HCT116 (cell line): ENCODE results near the gene PIN1. TPM values are rescaled to one million over a fixed set of nuclear protein-coding genes. Genes with fewer than 3 reads are reported as not detected.

Experiments
- ATAC-seq: fragments of 200-7000 bp; cut with Tn5 transposase; 2 replicates; pipeline ENCODE4 v1.9.1; 2020; ENCODE audit warnings: mild to moderate bottlenecking, moderate library complexity
- BruUV-seq: library from RNA; stranded (reverse); fragments of 400-500 nt; replicated peaks from 2 replicates; lab custom pipeline; 2021; lab: Mats Ljungman, UMichigan
- CTCF ChIA-PET: fragments of 300-600 bp; sonication (Branson Sonifier 250); formaldehyde crosslinking; loops from one replicate; lab custom pipeline; 2021; ENCODE audit warnings: antibody characterized with exemption; lab: Charles Lee
- POLR2A ChIA-PET: fragments of 300-600, 350-600 bp; sonication (Branson Sonifier 250); formaldehyde crosslinking; loops from one replicate; lab custom pipeline; 2021; ENCODE audit warnings: antibody characterized with exemption; lab: Charles Lee
- RAD21 ChIA-PET, 2 experiments: fragments of 300-600 bp; sonication (Branson Sonifier 250); formaldehyde crosslinking; loops; one replicate each; lab custom pipeline; 2023; ENCODE audit warnings: low total read pairs in 2 of 2; ENCODE audit not compliant: uncharacterized antibody in 2 of 2, unreplicated experiment in 2 of 2, low non-redundant PET in 1 of 2; lab: Charles Lee
- DNase-seq: peaks from one replicate; pipeline ENCODE4 v3.0.0-alpha.2; 2010; ENCODE audit warnings: low read depth, low spot score
- H2AFZ ChIP-seq: fragments of 200-600 bp; shearing (Covaris generic), sonication (generic); 2 replicates; pipeline ENCODE4 v1.6.1; 2017; ENCODE audit warnings: low read depth, mixed run types, mixed read lengths, antibody characterized with exemption, low read length; ENCODE audit not compliant: poor library complexity, severe bottlenecking
- H3K27ac ChIP-seq: 2 replicates; pipeline ENCODE4 v1.5.1; 2012; ENCODE audit warnings: low read depth, low read length
- H3K27me3 ChIP-seq: fragments of 200-600 bp; sonication (generic); 2 replicates; pipeline ENCODE4 v1.6.1; 2016; ENCODE audit warnings: mixed run types, low read length, mixed read lengths; ENCODE audit not compliant: insufficient read depth
- H3K36me3 ChIP-seq, 2 experiments: fragments of 200-500 bp in 1 of 2; fragments of 200-600 bp in 1 of 2; sonication (Bioruptor generic) in 1 of 2; sonication (generic) in 1 of 2; 2 replicates each; pipeline versions ENCODE4 v1.5.1 to v1.6.1; 2014 to 2016; ENCODE audit warnings: low read length in 2 of 2, inconsistent platforms in 1 of 2, mixed read lengths in 1 of 2, mixed run types in 1 of 2; ENCODE audit not compliant: insufficient read depth in 2 of 2, control insufficient read depth in 1 of 2
- H3K4me1 ChIP-seq, 2 experiments: fragments of 200-600 bp in 1 of 2; sonication (generic) in 1 of 2; 2 replicates each; pipeline versions ENCODE4 v1.5.1 to v1.6.1; 2012 to 2017; ENCODE audit warnings: low read length in 2 of 2, inconsistent platforms in 1 of 2, mild to moderate bottlenecking in 1 of 2, mixed read lengths in 1 of 2, mixed run types in 1 of 2, moderate library complexity in 1 of 2; ENCODE audit not compliant: insufficient read depth in 2 of 2, control insufficient read depth in 1 of 2
- H3K4me2 ChIP-seq: fragments of 200-600 bp; sonication (generic); 2 replicates; pipeline ENCODE4 v1.6.1; 2017; ENCODE audit warnings: mixed run types, low read length, mixed read lengths
- H3K4me3 ChIP-seq, 2 experiments: fragments of 200-600 bp in 1 of 2; sonication (generic) in 1 of 2; replicated peaks in 1 of 2; 2 replicates each; pipeline ENCODE4 v1.5.1; 2011 to 2016; ENCODE audit warnings: low read length in 2 of 2, control low read depth in 1 of 2, low read depth in 1 of 2, mild to moderate bottlenecking in 1 of 2, mixed read lengths in 1 of 2, mixed run types in 1 of 2
- H3K79me2 ChIP-seq: fragments of 200-600 bp; sonication (generic); 2 replicates; pipeline ENCODE4 v1.6.1; 2017; ENCODE audit warnings: mild to moderate bottlenecking, mixed run types, low read length, moderate library complexity, mixed read lengths; ENCODE audit not compliant: insufficient read depth
- H3K9ac ChIP-seq: fragments of 200-600 bp; sonication (generic); 2 replicates; pipeline ENCODE4 v1.6.1; 2016; ENCODE audit warnings: low read length, mixed read lengths
- H3K9me2 ChIP-seq: fragments of 200-600 bp; sonication (generic), shearing (Covaris generic); 2 replicates; pipeline ENCODE4 v1.6.1; 2017; ENCODE audit warnings: mixed run types, mild to moderate bottlenecking, moderate library complexity; ENCODE audit not compliant: insufficient read depth
- H3K9me3 ChIP-seq, 2 experiments: fragments of 200-500 bp in 1 of 2; fragments of 200-600 bp in 1 of 2; sonication (Bioruptor generic) in 1 of 2; sonication (generic) in 1 of 2; 2 replicates each; pipeline ENCODE4 v1.6.1; 2014 to 2017; ENCODE audit warnings: low read length in 2 of 2, mixed read lengths in 2 of 2, inconsistent platforms in 1 of 2, low read depth in 1 of 2, mild to moderate bottlenecking in 1 of 2, mixed run types in 1 of 2, moderate library complexity in 1 of 2; ENCODE audit not compliant: control insufficient read depth in 1 of 2, insufficient read depth in 1 of 2
- H4K20me1 ChIP-seq: fragments of 200-600 bp; sonication (generic), shearing (Covaris generic); 2 replicates; pipeline ENCODE4 v1.6.1; 2017; ENCODE audit warnings: mixed run types, mild to moderate bottlenecking, moderate library complexity; ENCODE audit not compliant: insufficient read depth
- CBX3 ChIP-seq: IDR thresholded peaks from 2 replicates; pipeline ENCODE4 v1.6.1; 2012; ENCODE audit warnings: low read depth
- EGR1 ChIP-seq: IDR thresholded peaks from 2 replicates; pipeline ENCODE4 v1.6.1; 2012; ENCODE audit warnings: low read depth
- EZH2phosphoT487 ChIP-seq: fragments of 200-600 bp; IDR thresholded peaks from 2 replicates; pipeline ENCODE4 v1.6.1; 2018; ENCODE audit warnings: antibody characterized with exemption, borderline replicate concordance
- JUND ChIP-seq: IDR thresholded peaks from 2 replicates; pipeline ENCODE4 v1.6.1; 2012
- POLR2A ChIP-seq: IDR thresholded peaks from 2 replicates; pipeline ENCODE4 v1.7.0; 2011; ENCODE audit warnings: borderline replicate concordance; ENCODE audit not compliant: insufficient read depth, insufficient read length; ENCODE audit errors: extremely low read depth
- POLR2AphosphoS5 ChIP-seq: IDR thresholded peaks from 2 replicates; pipeline ENCODE4 v1.6.1; 2011; ENCODE audit warnings: mild to moderate bottlenecking, low read depth, low read length, moderate library complexity
- SIN3A ChIP-seq: IDR thresholded peaks from 2 replicates; pipeline ENCODE4 v1.6.1; 2012; ENCODE audit warnings: low read depth
- SP1 ChIP-seq: IDR thresholded peaks from 2 replicates; pipeline ENCODE4 v1.6.1; 2012; ENCODE audit warnings: low read depth
- SRF ChIP-seq: IDR thresholded peaks from 2 replicates; pipeline ENCODE4 v1.6.1; 2012; ENCODE audit warnings: low read depth
- YY1 ChIP-seq: IDR thresholded peaks from 2 replicates; pipeline ENCODE4 v1.6.1; 2011; ENCODE audit warnings: low read length, low read depth, moderate library complexity, mild to moderate bottlenecking; ENCODE audit not compliant: insufficient replicate concordance; ENCODE audit errors: extremely low read depth
- ZFX ChIP-seq: fragments of 450-650 bp; IDR thresholded peaks from 2 replicates; pipeline ENCODE4 v1.6.1; 2017
- ZNF274 ChIP-seq: fragments of 200-500 bp; sonication (Bioruptor generic); IDR thresholded peaks from 2 replicates; pipeline ENCODE4 v1.6.1; 2014; ENCODE audit warnings: mild to moderate bottlenecking, low read depth, low read length, inconsistent platforms
- intact Hi-C: fragments of 100-400 bp; cut with micrococcal nuclease; formaldehyde crosslinking; loops from 2 replicates; pipeline ENCODE4 v1.10.0; 2022
- total RNA-seq: library from RNA; stranded (reverse); gene quantifications from one replicate; pipeline ENCODE4 v1.2.1, GENCODE V29; 2021; ENCODE audit not compliant: unreplicated experiment
- TF ChIP-seq, protein P1 (sequence below): IDR thresholded peaks from 2 replicates; pipeline ENCODE4 v1.6.1; 2012
- TF ChIP-seq, protein P2 (sequence below), 3 experiments: fragments of 200-600 bp in 1 of 3; sonication (generic) in 1 of 3; IDR thresholded peaks in 2 of 3; conservative IDR thresholded peaks in 1 of 3; 2 replicates each; pipeline ENCODE4 v1.5.1; 2012 to 2017; ENCODE audit warnings: low read depth in 2 of 3, low read length in 2 of 3, antibody characterized with exemption in 1 of 3, borderline replicate concordance in 1 of 3, control low read depth in 1 of 3, mild to moderate bottlenecking in 1 of 3, mixed read lengths in 1 of 3, mixed run types in 1 of 3, moderate library complexity in 1 of 3; ENCODE audit not compliant: insufficient read depth in 1 of 3
- TF ChIP-seq, protein P3 (sequence below): IDR thresholded peaks from 2 replicates; pipeline ENCODE4 v1.6.1; 2012
- TF ChIP-seq, protein P4 (sequence below): IDR thresholded peaks from 2 replicates; pipeline ENCODE4 v1.6.1; 2011; ENCODE audit warnings: mild to moderate bottlenecking, low read length, moderate library complexity; ENCODE audit not compliant: insufficient replicate concordance; ENCODE audit errors: extremely low read depth
- TF ChIP-seq, protein P5 (sequence below): IDR thresholded peaks from 2 replicates; pipeline ENCODE4 v1.6.1; 2012; ENCODE audit warnings: low read depth

Gene PIN1
- total RNA-seq, 1 experiment from 2014 or later = 78.9 TPM

DNA sequence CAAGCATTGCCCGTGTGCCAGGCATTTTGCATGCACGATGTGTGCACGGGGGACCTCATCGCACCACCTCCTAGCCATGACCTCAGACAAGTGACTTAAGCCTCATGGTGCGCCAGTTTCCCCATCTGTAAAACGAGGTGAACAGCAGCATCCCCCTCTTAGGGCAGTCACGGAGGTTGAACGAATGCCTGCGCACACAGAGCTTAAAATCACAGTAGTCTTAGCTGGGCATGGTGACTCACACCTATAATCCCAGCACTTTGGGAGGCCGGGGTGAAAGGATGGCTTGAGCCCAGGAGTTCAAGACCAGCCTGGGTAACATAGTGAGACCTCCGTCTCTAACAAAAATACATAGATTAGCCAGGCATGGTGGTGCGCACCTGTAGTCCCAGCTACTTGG lies 48.6 kb downstream of the PIN1 start:
- no peak overlapping the region for H2AFZ ChIP-seq
- no peak overlapping the region for H3K4me3 ChIP-seq
- intact Hi-C loops = no loop called here
- H3K9me3 ChIP-seq = no peaks in the 10 kb centered on the region
- no TSS peak for BruUV-seq
- H3K27ac ChIP-seq = no peak overlapping the region
- ChIA-PET CTCF (no interaction called here), POLR2A (no interaction called here), RAD21 (no interaction called here)
- ATAC-seq = no peak
- peak overlapping the region; percentile 51 for H3K4me2 ChIP-seq
- H3K36me3 ChIP-seq = no peaks in the 10 kb centered on the region
- no peaks in the 10 kb centered on the region for H3K9me2 ChIP-seq
- TF ChIP-seq, protein P1, sequence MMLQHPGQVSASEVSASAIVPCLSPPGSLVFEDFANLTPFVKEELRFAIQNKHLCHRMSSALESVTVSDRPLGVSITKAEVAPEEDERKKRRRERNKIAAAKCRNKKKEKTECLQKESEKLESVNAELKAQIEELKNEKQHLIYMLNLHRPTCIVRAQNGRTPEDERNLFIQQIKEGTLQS = no peak
- no peak for TF ChIP-seq YY1
- no peak for TF ChIP-seq CBX3
- TF ChIP-seq, protein P2, sequence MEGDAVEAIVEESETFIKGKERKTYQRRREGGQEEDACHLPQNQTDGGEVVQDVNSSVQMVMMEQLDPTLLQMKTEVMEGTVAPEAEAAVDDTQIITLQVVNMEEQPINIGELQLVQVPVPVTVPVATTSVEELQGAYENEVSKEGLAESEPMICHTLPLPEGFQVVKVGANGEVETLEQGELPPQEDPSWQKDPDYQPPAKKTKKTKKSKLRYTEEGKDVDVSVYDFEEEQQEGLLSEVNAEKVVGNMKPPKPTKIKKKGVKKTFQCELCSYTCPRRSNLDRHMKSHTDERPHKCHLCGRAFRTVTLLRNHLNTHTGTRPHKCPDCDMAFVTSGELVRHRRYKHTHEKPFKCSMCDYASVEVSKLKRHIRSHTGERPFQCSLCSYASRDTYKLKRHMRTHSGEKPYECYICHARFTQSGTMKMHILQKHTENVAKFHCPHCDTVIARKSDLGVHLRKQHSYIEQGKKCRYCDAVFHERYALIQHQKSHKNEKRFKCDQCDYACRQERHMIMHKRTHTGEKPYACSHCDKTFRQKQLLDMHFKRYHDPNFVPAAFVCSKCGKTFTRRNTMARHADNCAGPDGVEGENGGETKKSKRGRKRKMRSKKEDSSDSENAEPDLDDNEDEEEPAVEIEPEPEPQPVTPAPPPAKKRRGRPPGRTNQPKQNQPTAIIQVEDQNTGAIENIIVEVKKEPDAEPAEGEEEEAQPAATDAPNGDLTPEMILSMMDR (IDR thresholded peaks at IDR 0.05 in 2 of 3, conservative IDR thresholded peaks at IDR 0.05 in 1 of 3; ENCODE audit: borderline replicate concordance in 1 of 3, insufficient read depth in 1 of 3, low read depth in 2 of 3, low read length in 2 of 3) = no peak
- TF ChIP-seq, protein P3, sequence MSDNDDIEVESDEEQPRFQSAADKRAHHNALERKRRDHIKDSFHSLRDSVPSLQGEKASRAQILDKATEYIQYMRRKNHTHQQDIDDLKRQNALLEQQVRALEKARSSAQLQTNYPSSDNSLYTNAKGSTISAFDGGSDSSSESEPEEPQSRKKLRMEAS = no peak
- TF ChIP-seq, protein P4, sequence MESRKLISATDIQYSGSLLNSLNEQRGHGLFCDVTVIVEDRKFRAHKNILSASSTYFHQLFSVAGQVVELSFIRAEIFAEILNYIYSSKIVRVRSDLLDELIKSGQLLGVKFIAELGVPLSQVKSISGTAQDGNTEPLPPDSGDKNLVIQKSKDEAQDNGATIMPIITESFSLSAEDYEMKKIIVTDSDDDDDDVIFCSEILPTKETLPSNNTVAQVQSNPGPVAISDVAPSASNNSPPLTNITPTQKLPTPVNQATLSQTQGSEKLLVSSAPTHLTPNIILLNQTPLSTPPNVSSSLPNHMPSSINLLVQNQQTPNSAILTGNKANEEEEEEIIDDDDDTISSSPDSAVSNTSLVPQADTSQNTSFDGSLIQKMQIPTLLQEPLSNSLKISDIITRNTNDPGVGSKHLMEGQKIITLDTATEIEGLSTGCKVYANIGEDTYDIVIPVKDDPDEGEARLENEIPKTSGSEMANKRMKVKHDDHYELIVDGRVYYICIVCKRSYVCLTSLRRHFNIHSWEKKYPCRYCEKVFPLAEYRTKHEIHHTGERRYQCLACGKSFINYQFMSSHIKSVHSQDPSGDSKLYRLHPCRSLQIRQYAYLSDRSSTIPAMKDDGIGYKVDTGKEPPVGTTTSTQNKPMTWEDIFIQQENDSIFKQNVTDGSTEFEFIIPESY = no peak
- no peak for TF ChIP-seq EZH2phosphoT487
- TF ChIP-seq SP1 = no peak
- no peak for TF ChIP-seq SRF
- no peak for TF ChIP-seq POLR2A
- no peak for TF ChIP-seq SIN3A
- TF ChIP-seq EGR1 = no peak
- no peak for TF ChIP-seq ZNF274
- TF ChIP-seq, protein P5, sequence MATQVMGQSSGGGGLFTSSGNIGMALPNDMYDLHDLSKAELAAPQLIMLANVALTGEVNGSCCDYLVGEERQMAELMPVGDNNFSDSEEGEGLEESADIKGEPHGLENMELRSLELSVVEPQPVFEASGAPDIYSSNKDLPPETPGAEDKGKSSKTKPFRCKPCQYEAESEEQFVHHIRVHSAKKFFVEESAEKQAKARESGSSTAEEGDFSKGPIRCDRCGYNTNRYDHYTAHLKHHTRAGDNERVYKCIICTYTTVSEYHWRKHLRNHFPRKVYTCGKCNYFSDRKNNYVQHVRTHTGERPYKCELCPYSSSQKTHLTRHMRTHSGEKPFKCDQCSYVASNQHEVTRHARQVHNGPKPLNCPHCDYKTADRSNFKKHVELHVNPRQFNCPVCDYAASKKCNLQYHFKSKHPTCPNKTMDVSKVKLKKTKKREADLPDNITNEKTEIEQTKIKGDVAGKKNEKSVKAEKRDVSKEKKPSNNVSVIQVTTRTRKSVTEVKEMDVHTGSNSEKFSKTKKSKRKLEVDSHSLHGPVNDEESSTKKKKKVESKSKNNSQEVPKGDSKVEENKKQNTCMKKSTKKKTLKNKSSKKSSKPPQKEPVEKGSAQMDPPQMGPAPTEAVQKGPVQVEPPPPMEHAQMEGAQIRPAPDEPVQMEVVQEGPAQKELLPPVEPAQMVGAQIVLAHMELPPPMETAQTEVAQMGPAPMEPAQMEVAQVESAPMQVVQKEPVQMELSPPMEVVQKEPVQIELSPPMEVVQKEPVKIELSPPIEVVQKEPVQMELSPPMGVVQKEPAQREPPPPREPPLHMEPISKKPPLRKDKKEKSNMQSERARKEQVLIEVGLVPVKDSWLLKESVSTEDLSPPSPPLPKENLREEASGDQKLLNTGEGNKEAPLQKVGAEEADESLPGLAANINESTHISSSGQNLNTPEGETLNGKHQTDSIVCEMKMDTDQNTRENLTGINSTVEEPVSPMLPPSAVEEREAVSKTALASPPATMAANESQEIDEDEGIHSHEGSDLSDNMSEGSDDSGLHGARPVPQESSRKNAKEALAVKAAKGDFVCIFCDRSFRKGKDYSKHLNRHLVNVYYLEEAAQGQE = no peak
- TF ChIP-seq POLR2AphosphoS5 = no peak
- TF ChIP-seq JUND = no peak
- no peak for TF ChIP-seq ZFX
- H4K20me1 ChIP-seq = no peaks in the 10 kb centered on the region
- no peaks in the 10 kb centered on the region for H3K27me3 ChIP-seq
- no peak for DNase-seq
- no peak overlapping the region for H3K9ac ChIP-seq
- H3K4me1 ChIP-seq = peaks cover 18 to 30% of the 10 kb centered on the region in 2 experiments
- no peaks in the 10 kb centered on the region for H3K79me2 ChIP-seq
